Hematopoietic multipotent progenitor cell treated with erythropoietin and hydrocortisone succinate and interleukin-3 and kit ligand, for 17 days (in vitro differentiated cells): ENCODE results near the gene UNC50.
"Not testable (repeated sequence)": the region's sequence is repeated elsewhere in the genome, so short reads cannot be mapped to it uniquely, and the experiment has no call there.

Experiments used
- DNase-seq: peaks from one replicate; pipeline ENCODE4 v3.0.0-alpha.2; 2015; ENCODE audit warnings: low spot score

UNC50 gene

GRCh38 chr2:98608962-98609604, 694 bp downstream of the UNC50 start:
- peak; percentile 28 for DNase-seq

GRCh38 chr2:98614024-98614739, 5.8 kb downstream of the UNC50 start:
- DNase-seq = no peak

- DNase-seq = no peak
These were observed 7.1 kb downstream of the UNC50 start for GRCh38 chr2:98615481-98615880.

- no peak for DNase-seq
These were observed 8.8 kb downstream of the UNC50 start for GRCh38 chr2:98617149-98617548.

- DNase-seq = no peak
These were observed 15.3 kb downstream of the UNC50 start for GRCh38 chr2:98623657-98624056.

GRCh38 chr2:98632351-98632750, 24.0 kb downstream of the UNC50 start:
- no peak for DNase-seq

- no peak for DNase-seq
These were observed 26.2 kb downstream of the UNC50 start for GRCh38 chr2:98634406-98635092.

- DNase-seq = no peak
These were observed 29.2 kb downstream of the UNC50 start for GRCh38 chr2:98637401-98638147.

GRCh38 chr2:98643496-98644100, 35.2 kb downstream of the UNC50 start:
- no peak for DNase-seq

- DNase-seq = no peak
These were observed 39.2 kb downstream of the UNC50 start for GRCh38 chr2:98647636-98648035.

GRCh38 chr2:98648451-98648850, 40.1 kb downstream of the UNC50 start:
- DNase-seq = no peak

- peak; percentile 73 for DNase-seq
These were observed 41.0 kb downstream of the UNC50 start for GRCh38 chr2:98649135-98649991.

GRCh38 chr2:98649992-98650375, 41.6 kb downstream of the UNC50 start:
- DNase-seq = no peak

- no peak for DNase-seq
These were observed 42.6 kb downstream of the UNC50 start for GRCh38 chr2:98650998-98651397.

GRCh38 chr2:98654699-98655495, 46.5 kb downstream of the UNC50 start:
- DNase-seq = no peak

- no peak for DNase-seq
These were observed 48.4 kb downstream of the UNC50 start for GRCh38 chr2:98656800-98657199.

GRCh38 chr2:98658816-98659490, 50.6 kb downstream of the UNC50 start:
- DNase-seq = no peak

- DNase-seq = not testable (repeated sequence)
These were observed 51.1 kb downstream of the UNC50 start for GRCh38 chr2:98659491-98659840.

- no peak for DNase-seq
These were observed 55.2 kb downstream of the UNC50 start for GRCh38 chr2:98663511-98664090.
